ENCODE data around the gene TOPBP1.

GRCh38 chr3:133606342-133606741 lies 55.4 kb downstream of the TOPBP1 start:
- TF ChIP-seq CTCF (IDR thresholded peaks at IDR 0.05; ENCODE audit: low read depth, low read length) (no peak), MYC (IDR thresholded peaks at IDR 0.05; ENCODE audit: low read depth, low read length) (no peak), POLR2A (IDR thresholded peaks at IDR 0.05; ENCODE audit: extremely low read depth, insufficient read length) (no peak)

All from NB4 (cell line).